IPS-18a (cell line): ENCODE results near the gene CELF6.
A peak's percentile ranks its signal among the peaks of the same experiment; 100 is the strongest.
"Not testable (repeated sequence)": the region's sequence is repeated elsewhere in the genome, so short reads cannot be mapped to it uniquely, and the experiment has no call there.

ENCODE experiments used
- H3K27ac ChIP-seq: one replicate; pipeline ENCODE4 v1.5.1; 2013; ENCODE audit warnings: low read length
- H3K27me3 ChIP-seq: one replicate; pipeline ENCODE4 v1.6.1; 2013; ENCODE audit warnings: mild to moderate bottlenecking, low read length; ENCODE audit not compliant: control insufficient read depth, insufficient read depth
- H3K36me3 ChIP-seq: one replicate; pipeline ENCODE4 v1.6.1; 2013; ENCODE audit warnings: low read depth, low read length; ENCODE audit not compliant: control insufficient read depth
- H3K4me1 ChIP-seq: one replicate; pipeline ENCODE4 v1.6.1; 2013; ENCODE audit warnings: low read depth, low read length; ENCODE audit not compliant: control insufficient read depth
- H3K4me3 ChIP-seq: one replicate; pipeline ENCODE4 v1.5.1; 2013; ENCODE audit warnings: low read length
- H3K9ac ChIP-seq: one replicate; pipeline ENCODE4 v1.6.1; 2013; ENCODE audit warnings: mild to moderate bottlenecking, low read length, moderate library complexity
- H3K9me3 ChIP-seq: one replicate; pipeline ENCODE4 v1.6.1; 2013; ENCODE audit warnings: low read depth, low read length; ENCODE audit not compliant: control insufficient read depth

The CELF6 gene

GRCh38 chr15:72285927-72286516 is 33.9 kb downstream of the CELF6 start:
- H3K9me3 ChIP-seq: no peaks in the 10 kb centered on the region
- no peaks in the 10 kb centered on the region for H3K4me1 ChIP-seq
- H3K9ac ChIP-seq: no peak overlapping the region
- H3K36me3 ChIP-seq: no peaks in the 10 kb centered on the region
- no peaks in the 10 kb centered on the region for H3K27me3 ChIP-seq
- H3K4me3 ChIP-seq: no peak overlapping the region
- no peak overlapping the region for H3K27ac ChIP-seq

- no peak overlapping the region for H3K9ac ChIP-seq
- no peaks in the 10 kb centered on the region for H3K4me1 ChIP-seq
- no peaks in the 10 kb centered on the region for H3K9me3 ChIP-seq
- H3K4me3 ChIP-seq: no peak overlapping the region
- H3K27ac ChIP-seq: no peak overlapping the region
- peaks cover 2% of the 10 kb centered on the region for H3K27me3 ChIP-seq
- no peaks in the 10 kb centered on the region for H3K36me3 ChIP-seq
Observed at GRCh38 chr15:72285402-72285801, 34.6 kb downstream of the CELF6 start.

- no peak overlapping the region for H3K27ac ChIP-seq
Observed at GRCh38 chr15:72284781-72285180, 35.2 kb downstream of the CELF6 start.

GRCh38 chr15:72281713-72282112 is 38.2 kb downstream of the CELF6 start:
- Histone ChIP-seq H3K9ac (no peak overlapping the region), H3K4me1 (no peaks in the 10 kb centered on the region), H3K4me3 (no peak overlapping the region), H3K27me3 (peaks cover 17% of the 10 kb centered on the region), H3K9me3 (no peaks in the 10 kb centered on the region), H3K36me3 (no peaks in the 10 kb centered on the region), H3K27ac (no peak overlapping the region)

More at GRCh38 chr15:72284781-72285180, 35.2 kb downstream of the CELF6 start:
- Histone ChIP-seq H3K9me3 (no peaks in the 10 kb centered on the region), H3K4me1 (no peaks in the 10 kb centered on the region), H3K36me3 (no peaks in the 10 kb centered on the region), H3K4me3 (no peak overlapping the region), H3K9ac (no peak overlapping the region), H3K27me3 (peaks cover 8% of the 10 kb centered on the region)

GRCh38 chr15:72280751-72281150 is 39.2 kb downstream of the CELF6 start:
- Histone ChIP-seq H3K27ac (no peak overlapping the region), H3K9me3 (no peaks in the 10 kb centered on the region), H3K27me3 (peaks cover 17% of the 10 kb centered on the region), H3K4me1 (no peaks in the 10 kb centered on the region), H3K9ac (no peak overlapping the region), H3K4me3 (no peak overlapping the region), H3K36me3 (no peaks in the 10 kb centered on the region)

GRCh38 chr15:72278737-72279136 is 41.2 kb downstream of the CELF6 start:
- no peak overlapping the region for H3K27ac ChIP-seq
- peaks cover 25% of the 10 kb centered on the region for H3K27me3 ChIP-seq
- no peak overlapping the region for H3K9ac ChIP-seq
- no peaks in the 10 kb centered on the region for H3K36me3 ChIP-seq
- H3K4me3 ChIP-seq: no peak overlapping the region
- H3K4me1 ChIP-seq: no peaks in the 10 kb centered on the region
- no peaks in the 10 kb centered on the region for H3K9me3 ChIP-seq

GRCh38 chr15:72276326-72276700 is 43.6 kb downstream of the CELF6 start:
- H3K9me3 ChIP-seq: no peaks in the 10 kb centered on the region
- H3K27ac ChIP-seq: no peak overlapping the region
- H3K4me1 ChIP-seq: peaks cover 7% of the 10 kb centered on the region
- no peak overlapping the region for H3K4me3 ChIP-seq
- no peak overlapping the region for H3K9ac ChIP-seq
- H3K36me3 ChIP-seq: no peaks in the 10 kb centered on the region
- H3K27me3 ChIP-seq: peaks cover 25% of the 10 kb centered on the region

- not testable (repeated sequence) for H3K9me3 ChIP-seq, H3K9ac ChIP-seq, H3K27ac ChIP-seq, H3K4me1 ChIP-seq, H3K4me3 ChIP-seq, H3K36me3 ChIP-seq
- H3K27me3 ChIP-seq: peaks cover 25% of the 10 kb centered on the region
Observed at GRCh38 chr15:72275635-72276325, 44.2 kb downstream of the CELF6 start.

GRCh38 chr15:72272997-72273352 is 47.0 kb downstream of the CELF6 start:
- Histone ChIP-seq H3K9ac (peak overlapping the region; percentile 59), H3K9me3 (no peaks in the 10 kb centered on the region), H3K27ac (no peak overlapping the region), H3K4me1 (peaks cover 7% of the 10 kb centered on the region), H3K4me3 (peak overlapping the region; percentile 86), H3K36me3 (peaks cover 1% of the 10 kb centered on the region), H3K27me3 (peaks cover 7% of the 10 kb centered on the region)

GRCh38 chr15:72272213-72272996 is 47.6 kb downstream of the CELF6 start, which contains the start of gene PARP6:
Gene PARP6 (minus strand): TSS chr15:72272554. CDS start chr15:72267477, 5,077 bp downstream.
- Histone ChIP-seq H3K4me3 (peak within 1 kb of the TSS; percentile 86), H3K27me3 (peaks cover 7% of the 10 kb centered on the region), H3K36me3 (peaks cover 4% of the 10 kb centered on the region), H3K4me1 (peaks cover 7% of the 10 kb centered on the region), H3K27ac (no peak within 1 kb of the TSS), H3K9me3 (no peaks in the 10 kb centered on the region), H3K9ac (peak within 1 kb of the TSS; percentile 75)

GRCh38 chr15:72271895-72272212 is 48.1 kb downstream of the CELF6 start:
- peaks cover 7% of the 10 kb centered on the region for H3K27me3 ChIP-seq
- no peak overlapping the region for H3K27ac ChIP-seq
- peaks cover 9% of the 10 kb centered on the region for H3K36me3 ChIP-seq
- no peaks in the 10 kb centered on the region for H3K9me3 ChIP-seq
- H3K4me1 ChIP-seq: peaks cover 7% of the 10 kb centered on the region
- peak overlapping the region; percentile 75 for H3K9ac ChIP-seq
- H3K4me3 ChIP-seq: peak overlapping the region; percentile 86
